Measurements from ENCODE around the gene CRIP1.

The CRIP1 gene

DNA sequence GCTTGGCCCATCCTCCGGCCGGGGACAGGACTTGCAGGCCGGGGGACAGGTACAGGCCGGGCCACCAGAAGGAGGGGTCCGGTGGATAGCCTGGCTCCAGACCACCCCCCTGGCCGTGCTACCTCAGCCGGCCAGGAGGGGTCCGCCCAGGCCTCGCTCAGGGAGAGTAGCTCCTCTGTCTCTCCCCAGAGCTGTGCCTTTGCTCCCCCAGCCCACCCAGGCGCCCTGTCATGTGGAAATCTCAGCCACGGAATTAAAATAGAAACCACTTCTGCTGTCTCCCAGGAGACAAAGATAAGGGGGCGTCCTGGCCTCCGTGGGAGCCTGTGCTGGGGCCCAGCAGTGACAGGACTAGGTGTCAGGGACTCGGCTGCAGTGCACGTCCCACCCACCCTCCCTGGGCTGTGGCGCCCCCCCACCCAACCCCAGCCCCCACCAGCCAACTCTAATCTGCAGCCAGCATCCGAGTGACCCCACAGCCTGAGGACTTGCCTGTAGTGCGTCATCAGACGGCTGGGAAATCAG, 15.3 kb upstream of the CRIP1 start:
- peak; percentile 46 for DNase-seq

- DNase-seq, result no peak
These were observed 14.7 kb upstream of the CRIP1 start for GRCh38 chr14:105471823-105472485.

DNA sequence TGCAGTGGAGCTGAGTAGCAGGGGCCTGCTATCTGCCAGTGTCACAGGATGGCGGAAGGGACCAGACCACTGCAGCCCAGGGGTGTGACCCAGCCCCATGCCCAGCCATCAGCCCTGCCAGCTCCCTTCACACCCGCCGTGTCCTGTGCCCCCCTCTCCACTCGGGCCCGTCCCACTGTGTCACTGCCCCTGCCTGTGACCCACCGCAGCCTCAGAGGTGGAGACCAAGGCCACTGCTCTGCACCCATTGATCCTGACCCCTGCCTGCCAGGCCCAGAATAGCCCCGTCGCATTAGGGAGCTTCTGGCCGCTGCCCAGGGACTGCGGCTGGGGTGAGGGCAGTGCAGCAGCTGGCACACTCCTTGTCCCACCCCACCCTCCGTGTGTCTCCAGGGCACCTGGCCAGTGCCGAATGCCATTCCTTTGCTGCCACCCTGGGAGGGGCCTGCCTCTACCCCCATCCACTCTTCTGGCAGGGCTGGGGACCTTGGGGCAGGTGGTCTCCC, 14.1 kb upstream of the CRIP1 start:
- DNase-seq, result no peak

GRCh38 chr14:105473033-105473676, 13.5 kb upstream of the CRIP1 start:
- DNase-seq, result no peak

GRCh38 chr14:105473677-105474482, 12.8 kb upstream of the CRIP1 start:
- peak; percentile 93 for DNase-seq

DNA sequence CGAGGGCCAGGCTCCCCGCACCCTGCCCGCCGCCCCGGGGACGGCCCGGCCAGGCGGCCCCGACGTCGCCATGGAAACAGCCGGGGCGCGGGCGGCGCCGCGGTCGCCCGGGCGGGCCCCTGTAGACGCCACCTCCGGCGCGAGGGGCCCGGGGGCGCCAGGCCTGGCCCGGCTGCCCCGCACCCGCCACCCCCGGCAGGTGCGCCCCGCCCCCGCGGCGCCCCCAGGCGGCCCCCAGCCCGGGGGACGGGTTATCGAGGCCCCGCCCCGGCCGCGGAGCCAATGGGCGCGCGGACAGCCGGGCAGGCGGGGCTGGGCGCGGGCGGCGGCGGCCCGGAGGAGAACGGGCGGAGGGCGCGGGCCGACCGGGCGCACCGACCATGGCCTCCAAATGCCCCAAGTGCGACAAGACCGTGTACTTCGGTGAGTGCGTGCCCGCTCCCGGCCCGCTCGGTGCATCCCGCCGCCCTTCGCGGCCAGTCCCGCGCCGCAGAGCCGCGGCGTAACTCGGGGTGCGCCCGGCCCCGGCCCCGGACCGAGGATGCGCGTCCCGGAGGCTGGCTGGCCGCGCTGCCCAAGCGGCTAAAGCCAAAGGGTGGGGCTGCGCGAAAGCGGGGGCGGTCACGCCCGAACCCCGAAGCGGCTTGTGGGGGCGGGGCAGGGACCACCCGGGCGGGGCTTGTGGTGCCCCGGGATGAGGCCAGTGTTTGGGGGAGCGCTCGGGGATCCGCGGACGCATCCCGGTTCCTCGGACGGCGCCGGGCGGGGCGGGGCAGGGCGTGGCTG, 12.0 kb upstream of the CRIP1 start, which contains the start of gene CRIP2:
TSS of gene CRIP2 (plus strand) at position 339 of the 786 bp plus-strand sequence. CDS start at position 381, 42 bp downstream.
- peak; percentile 57 for DNase-seq

GRCh38 chr14:105475269-105476096, 11.2 kb upstream of the CRIP1 start:
- DNase-seq, result peak; percentile 77

DNA sequence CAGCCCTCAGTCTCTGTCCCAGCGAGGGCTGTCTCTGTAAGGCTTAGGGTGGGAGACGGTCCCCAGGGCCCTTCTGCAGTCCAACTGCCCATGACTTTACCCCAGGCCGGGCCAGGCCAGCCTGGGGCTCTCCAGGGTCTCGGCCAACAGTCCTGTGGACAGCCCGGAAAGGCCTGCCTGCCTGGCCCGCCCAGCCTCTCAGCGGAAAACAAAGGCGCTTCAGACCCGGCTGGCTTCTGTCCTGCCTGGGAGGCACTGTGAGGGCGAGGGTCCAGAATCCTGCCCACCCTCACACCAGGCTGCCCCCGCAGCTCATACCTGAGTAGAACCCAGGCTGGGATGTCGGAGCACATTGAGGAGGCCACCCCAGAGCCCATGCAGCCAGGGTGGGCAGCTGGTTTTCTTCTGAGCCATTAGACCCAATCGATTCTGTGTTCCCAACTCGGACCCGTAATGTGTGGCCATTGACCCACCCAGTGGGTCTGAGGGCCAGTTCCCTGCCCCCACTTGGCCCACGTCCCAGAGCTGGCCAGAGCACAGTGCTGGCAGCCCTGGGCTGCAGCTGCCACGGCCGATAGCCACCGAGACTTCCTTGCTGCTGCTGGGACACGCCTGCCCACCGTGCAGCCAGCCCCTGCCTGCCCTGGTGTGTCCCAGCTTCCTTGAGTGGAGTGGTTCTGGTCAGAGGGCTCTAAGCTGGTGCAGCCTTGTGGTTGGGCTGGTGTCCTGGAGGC, 10.4 kb upstream of the CRIP1 start:
- peak; percentile 78 for DNase-seq

GRCh38 chr14:105476831-105477659, 9.6 kb upstream of the CRIP1 start:
- DNase-seq, result no peak

DNA sequence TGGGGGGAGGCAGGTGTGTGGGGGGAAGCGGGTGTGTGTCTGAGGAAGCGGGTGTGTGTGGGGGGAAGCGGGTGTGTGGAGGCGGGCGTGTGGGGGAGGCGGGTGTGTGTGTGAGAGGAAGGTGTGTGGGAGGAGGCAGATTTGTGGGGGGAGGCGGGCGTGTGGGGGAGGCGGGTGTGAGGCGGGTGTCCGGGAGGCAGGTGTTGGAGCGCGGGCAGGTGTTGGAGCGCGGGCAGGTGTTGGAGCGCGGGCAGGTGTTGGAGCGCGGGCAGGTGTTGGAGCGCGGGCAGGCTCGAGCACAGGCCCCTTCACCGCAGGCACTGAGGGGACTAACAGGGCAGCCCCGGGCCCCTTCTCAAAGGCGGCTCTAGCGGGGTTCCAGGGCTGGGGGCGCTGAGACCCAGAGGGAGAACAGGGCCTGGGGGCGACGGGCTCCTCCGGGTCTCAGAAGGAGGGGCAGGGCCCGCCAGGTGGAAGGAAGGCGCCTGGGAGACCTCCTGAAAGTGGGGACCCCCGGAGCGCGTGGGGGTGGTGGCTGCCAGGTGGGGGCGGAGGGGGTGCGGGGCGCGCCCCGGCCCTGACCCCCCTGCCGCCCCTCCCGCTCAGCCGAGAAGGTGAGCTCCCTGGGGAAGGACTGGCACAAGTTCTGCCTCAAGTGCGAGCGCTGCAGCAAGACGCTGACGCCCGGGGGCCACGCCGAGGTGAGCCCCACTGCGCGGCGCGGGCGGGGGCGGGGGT, 8.9 kb upstream of the CRIP1 start:
- peak; percentile 65 for DNase-seq

GRCh38 chr14:105478398-105479251, 8.1 kb upstream of the CRIP1 start:
- no peak for DNase-seq

DNA sequence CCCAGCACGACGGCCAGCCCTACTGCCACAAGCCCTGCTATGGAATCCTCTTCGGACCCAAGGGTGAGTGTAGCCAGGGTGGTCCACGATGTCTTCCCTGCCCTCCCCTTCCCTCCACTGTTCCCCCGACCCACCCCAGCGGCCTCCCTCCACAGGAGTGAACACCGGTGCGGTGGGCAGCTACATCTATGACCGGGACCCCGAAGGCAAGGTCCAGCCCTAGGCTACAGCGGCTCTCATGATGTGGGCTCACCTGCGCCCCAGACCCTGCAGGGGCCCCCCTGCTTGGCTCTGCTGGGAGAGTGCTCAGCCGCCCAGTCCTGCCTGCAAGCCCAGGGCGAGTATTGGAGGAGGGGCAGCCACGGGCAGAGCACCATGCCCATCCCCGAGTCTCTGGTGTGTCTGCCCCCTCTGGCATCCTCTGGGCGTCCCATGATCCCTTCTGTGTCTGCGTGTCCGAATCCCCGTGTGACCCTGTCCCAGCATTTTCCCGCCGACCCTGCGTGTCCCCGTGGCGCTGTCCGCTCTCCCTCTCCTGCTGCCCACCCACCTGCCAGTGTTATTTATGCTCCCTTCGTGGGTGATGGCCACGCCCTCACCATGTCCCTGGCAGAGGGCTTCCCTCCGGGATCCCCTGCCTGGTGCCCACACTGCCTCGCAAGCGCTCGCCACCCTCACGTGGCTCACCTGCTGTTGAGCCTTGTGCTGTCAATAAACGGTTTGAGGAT, 7.1 kb upstream of the CRIP1 start:
- no peak for DNase-seq

DNA sequence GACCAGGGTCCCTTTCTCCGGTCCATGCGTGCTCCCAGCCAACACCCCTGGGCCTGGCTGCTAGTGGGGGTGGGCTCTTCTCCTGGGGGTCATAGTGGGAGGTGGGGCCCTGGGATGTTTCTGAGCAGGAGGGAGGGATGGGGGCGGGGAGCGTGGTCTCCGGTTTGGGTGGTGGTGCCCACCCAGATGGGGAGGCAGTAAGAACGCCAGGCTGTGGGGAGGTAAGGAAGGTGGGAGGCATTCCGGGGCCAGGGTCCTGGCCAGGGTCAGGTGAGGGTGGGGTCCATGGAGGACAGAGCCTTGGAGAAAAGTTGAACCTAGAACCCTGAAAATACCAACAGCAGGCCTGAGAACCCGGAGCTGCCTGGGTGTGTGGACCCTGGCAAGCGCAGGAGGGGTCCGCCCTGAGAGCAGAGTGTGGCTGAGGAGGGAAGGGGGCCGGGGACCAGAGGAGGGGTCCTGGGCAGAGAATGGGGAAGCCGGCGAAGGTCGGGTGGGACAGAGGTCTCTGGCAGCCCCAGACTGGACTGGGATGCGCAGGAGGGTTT, 6.4 kb upstream of the CRIP1 start:
- DNase-seq, result no peak

GRCh38 chr14:105480807-105481801, 5.6 kb upstream of the CRIP1 start:
- peak; percentile 98 for DNase-seq

GRCh38 chr14:105481886-105482457, 4.7 kb upstream of the CRIP1 start:
- peak; percentile 95 for DNase-seq

Measured in right forelimb (tissue), 1 donor.